GM12875 (cell line): ENCODE data around the gene F11.

ENCODE experiments used
- H3K4me3 ChIP-seq: one replicate; pipeline ENCODE4 v1.5.1; 2011; ENCODE audit warnings: low read depth, low read length, control low read depth
- TF ChIP-seq, protein P1 (sequence below): IDR thresholded peaks from 2 replicates; pipeline ENCODE4 v1.5.1; 2011; ENCODE audit warnings: low read depth, mild to moderate bottlenecking, control low read depth, inconsistent platforms, low read length, moderate library complexity, borderline replicate concordance; ENCODE audit not compliant: insufficient read depth

The F11 gene

DNA sequence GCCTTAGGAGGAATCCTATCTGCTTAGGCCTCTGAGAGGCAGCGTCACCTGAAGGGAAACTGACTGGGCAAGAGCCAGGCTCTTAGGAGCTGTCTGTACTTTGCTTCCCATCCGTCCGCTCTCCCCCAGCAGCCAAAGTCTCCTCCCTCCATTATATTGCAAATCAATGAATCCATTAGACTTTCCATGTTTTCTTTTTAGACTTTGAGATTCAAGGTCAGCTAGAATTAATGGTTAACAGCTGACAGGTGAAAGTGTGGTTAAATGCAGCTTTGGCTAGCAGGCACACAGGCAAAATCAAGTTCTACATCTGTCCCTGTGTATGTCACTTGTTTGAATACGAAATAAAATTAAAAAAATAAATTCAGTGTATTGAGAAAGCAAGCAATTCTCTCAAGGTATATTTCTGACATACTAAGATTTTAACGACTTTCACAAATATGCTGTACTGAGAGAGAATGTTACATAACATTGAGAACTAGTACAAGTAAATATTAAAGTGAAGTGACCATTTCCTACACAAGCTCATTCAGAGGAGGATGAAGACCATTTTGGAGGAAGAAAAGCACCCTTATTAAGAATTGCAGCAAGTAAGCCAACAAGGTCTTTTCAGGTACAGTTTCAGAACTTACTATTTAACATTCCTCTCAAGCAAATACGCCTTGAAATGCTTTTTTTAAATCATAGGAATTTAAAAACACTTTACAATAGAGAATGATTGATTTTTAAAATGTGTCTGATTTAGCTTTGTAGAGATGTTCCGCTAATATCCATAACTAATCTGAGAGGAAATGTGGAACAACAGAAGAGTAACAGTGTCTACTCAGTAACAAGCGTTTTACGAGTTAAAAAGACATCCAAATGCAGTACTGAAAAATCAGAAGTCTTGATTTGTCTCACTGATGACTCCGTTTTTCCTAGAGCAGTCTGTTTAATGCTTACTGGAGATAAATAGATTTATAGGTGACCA is at the start of gene F11:
TSS of gene F11 (plus strand) at position 507 of the 970 bp plus-strand sequence. CDS start 948 bp downstream, outside the sequence.
- TF ChIP-seq, protein P1, sequence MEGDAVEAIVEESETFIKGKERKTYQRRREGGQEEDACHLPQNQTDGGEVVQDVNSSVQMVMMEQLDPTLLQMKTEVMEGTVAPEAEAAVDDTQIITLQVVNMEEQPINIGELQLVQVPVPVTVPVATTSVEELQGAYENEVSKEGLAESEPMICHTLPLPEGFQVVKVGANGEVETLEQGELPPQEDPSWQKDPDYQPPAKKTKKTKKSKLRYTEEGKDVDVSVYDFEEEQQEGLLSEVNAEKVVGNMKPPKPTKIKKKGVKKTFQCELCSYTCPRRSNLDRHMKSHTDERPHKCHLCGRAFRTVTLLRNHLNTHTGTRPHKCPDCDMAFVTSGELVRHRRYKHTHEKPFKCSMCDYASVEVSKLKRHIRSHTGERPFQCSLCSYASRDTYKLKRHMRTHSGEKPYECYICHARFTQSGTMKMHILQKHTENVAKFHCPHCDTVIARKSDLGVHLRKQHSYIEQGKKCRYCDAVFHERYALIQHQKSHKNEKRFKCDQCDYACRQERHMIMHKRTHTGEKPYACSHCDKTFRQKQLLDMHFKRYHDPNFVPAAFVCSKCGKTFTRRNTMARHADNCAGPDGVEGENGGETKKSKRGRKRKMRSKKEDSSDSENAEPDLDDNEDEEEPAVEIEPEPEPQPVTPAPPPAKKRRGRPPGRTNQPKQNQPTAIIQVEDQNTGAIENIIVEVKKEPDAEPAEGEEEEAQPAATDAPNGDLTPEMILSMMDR: no peak
- no peak within 1 kb of the TSS for H3K4me3 ChIP-seq

DNA sequence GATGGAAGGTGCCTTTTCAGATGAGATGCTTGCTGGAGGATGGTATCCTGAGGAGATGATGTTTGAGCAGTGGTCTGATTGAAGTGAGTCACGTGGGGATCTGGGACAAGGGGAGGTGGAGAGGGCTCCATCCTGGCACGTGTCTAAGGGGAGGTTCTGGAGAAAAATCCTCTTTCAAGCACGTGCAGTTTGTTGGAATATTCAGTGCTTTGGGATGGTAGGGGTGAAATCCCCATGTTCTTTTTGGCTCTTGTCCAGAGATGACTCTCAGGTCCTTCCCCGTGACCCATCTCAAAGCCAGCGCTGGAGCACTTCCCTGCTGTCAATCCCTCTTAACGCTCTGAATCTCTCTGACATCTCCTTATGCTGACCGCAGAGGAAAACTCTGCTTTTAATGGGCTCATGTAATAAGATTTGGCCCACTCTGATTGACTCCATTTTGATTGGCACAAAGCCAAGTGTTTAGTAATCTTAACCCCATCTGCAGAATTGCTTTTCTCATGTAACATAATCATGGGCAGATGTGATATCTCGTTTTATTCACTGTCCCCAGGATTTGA is 49.4 kb upstream of the F11 start:
- TF ChIP-seq, protein P1: no peak
- H3K4me3 ChIP-seq: no peak overlapping the region

DNA sequence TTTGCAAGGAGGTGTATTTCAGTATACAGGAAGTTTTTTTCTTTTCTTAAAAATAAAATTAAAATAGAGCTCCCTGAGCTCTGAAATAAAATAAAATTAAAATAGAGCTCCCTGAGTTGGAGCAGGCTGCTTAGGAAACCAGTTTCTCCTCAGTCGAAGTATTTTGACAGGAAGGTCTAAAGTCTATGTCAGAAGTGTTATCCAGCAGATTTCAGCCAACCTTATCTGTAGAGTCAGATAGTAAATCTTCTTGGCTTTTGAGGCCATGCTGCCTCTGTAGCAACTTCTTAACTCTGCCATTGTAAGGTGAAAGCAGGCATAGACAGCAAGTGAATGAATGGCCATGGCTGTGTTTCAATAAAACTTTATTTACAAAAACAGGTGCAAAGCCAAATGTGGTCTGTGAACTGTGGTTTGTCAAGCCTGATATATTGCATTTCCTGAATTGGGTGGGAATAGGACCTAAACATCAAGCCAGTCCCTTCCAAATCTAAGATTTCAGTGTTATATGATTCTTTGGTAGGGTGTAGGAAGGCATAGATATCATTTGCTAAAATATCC is 48.2 kb upstream of the F11 start:
- TF ChIP-seq, protein P1: no peak
- no peak overlapping the region for H3K4me3 ChIP-seq

DNA sequence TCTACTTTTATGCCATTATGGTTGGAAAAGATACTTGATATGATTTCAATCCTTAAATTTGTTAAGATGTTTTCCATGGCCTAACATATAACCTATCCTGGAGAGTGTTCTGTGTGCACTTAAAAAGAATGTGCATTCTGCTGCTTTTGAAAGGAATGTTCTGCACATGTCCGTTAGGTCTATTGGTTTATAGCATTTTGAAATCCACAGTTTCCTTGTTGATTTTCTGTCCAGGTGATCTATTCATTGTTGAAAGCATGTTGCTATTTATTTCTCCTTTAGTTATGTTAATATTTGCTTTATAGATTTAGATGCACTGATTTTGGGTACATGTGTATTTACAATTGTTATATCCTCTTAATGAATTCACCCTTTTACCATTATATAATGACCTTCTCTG is 44.4 kb upstream of the F11 start:
- TF ChIP-seq, protein P1: no peak
- H3K4me3 ChIP-seq: no peak overlapping the region

DNA sequence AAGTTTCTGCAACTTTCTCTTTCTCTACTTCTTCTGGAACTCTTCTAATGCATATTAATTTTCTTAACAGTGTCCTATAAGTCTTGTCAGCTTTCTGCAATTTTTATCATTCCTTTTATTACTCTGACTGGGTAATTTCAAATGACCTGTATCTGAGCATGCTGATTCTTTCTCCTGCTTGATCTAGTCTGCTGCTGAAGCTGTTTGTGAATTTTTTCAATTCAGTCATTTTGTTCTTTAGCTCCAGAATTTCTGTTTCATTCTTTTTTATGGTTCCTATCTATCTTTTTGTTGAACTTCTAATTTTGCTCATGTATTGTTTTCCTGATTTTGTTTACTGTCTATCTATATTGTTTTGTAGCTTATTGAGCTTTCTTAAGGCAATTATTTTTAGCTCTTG is 40.1 kb upstream of the F11 start:
- TF ChIP-seq, protein P1: no peak
- H3K4me3 ChIP-seq: no peak overlapping the region

DNA sequence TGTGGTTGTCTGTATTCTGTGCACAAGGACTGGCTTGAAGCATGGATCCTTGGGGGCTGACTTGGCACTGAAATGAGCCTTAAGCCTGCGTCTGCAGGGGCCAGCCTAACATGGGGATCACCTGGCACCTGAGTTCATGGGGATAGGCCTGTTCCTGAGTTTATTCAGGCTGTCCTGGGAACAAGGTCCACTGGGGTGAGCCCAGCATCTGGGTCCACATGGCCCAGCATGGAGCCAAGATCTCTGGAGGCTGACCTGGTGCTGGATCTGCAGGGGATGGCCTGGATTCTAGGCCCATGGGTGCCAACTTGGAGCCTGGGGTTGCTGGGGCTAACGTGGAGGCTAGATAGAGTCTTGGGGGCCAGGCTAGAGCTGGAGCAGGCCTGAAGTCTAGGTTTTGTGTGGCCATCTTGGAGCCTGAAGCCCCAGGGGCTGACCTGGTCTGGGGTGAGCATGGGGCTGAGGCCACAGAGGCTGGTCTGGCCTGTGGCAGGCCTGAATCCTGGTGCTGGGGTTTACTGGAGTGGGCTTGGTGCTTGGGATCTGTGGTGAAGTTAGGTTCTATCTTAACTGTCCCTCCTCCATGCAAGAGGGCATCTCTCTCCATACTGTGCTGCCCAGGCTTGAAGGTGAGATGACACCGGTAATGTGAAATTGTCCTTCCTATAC is 39.3 kb upstream of the F11 start:
- TF ChIP-seq, protein P1: no peak
- H3K4me3 ChIP-seq: no peak overlapping the region
